H9 (cell line): ENCODE data around the gene CLMN. TPM values are rescaled to one million over a fixed set of nuclear protein-coding genes. Genes with fewer than 3 reads are reported as not detected.

ENCODE experiments used
- DNase-seq: peaks from one replicate; pipeline ENCODE4 v3.0.0-alpha.2; 2017
- H2AFZ ChIP-seq: one replicate; pipeline ENCODE4 v1.6.1; 2013; ENCODE audit warnings: mild to moderate bottlenecking, low read length, control low read depth, moderate library complexity
- H2AK5ac ChIP-seq: 2 replicates; pipeline ENCODE4 v1.6.1; 2013; ENCODE audit warnings: low read length, control low read depth, mixed read lengths; ENCODE audit not compliant: insufficient read length
- H2BK120ac ChIP-seq: one replicate; pipeline ENCODE4 v1.6.1; 2013; ENCODE audit warnings: low read depth, mild to moderate bottlenecking, low read length, control low read depth, inconsistent platforms; ENCODE audit not compliant: poor library complexity, severe bottlenecking
- H2BK12ac ChIP-seq: 2 replicates; pipeline ENCODE4 v1.6.1; 2013; ENCODE audit warnings: low read length, control low read depth, mixed read lengths, low read depth; ENCODE audit not compliant: insufficient read length
- H2BK15ac ChIP-seq: 2 replicates; pipeline ENCODE4 v1.6.1; 2013; ENCODE audit warnings: low read depth, low read length, control low read depth
- H2BK20ac ChIP-seq: one replicate; pipeline ENCODE4 v1.6.1; 2013; ENCODE audit warnings: low read depth, mild to moderate bottlenecking, low read length, control low read depth, inconsistent platforms; ENCODE audit not compliant: poor library complexity, severe bottlenecking
- H2BK5ac ChIP-seq: 2 replicates; pipeline ENCODE4 v1.6.1; 2013; ENCODE audit warnings: low read length, control low read depth, mixed read lengths; ENCODE audit not compliant: insufficient read length
- H3K14ac ChIP-seq: 2 replicates; pipeline ENCODE4 v1.6.1; 2013; ENCODE audit warnings: low read length, control low read depth; ENCODE audit not compliant: insufficient read depth
- H3K18ac ChIP-seq: 2 replicates; pipeline ENCODE4 v1.6.1; 2013; ENCODE audit warnings: low read depth, mild to moderate bottlenecking, mixed read lengths, low read length, control low read depth; ENCODE audit not compliant: insufficient read length
- H3K23ac ChIP-seq: 2 replicates; pipeline ENCODE4 v1.6.1; 2013; ENCODE audit warnings: low read length, control low read depth, mixed read lengths, low read depth; ENCODE audit not compliant: insufficient read length
- H3K23me2 ChIP-seq: 2 replicates; pipeline ENCODE4 v1.6.1; 2013; ENCODE audit warnings: low read depth, mild to moderate bottlenecking, mixed read lengths, low read length, control low read depth; ENCODE audit not compliant: insufficient read length, poor library complexity, severe bottlenecking
- H3K27ac ChIP-seq: 2 replicates; pipeline ENCODE4 v1.5.1; 2013; ENCODE audit warnings: low read length, control low read depth, mixed read lengths, low read depth; ENCODE audit not compliant: insufficient read length
- H3K27me3 ChIP-seq: 2 replicates; pipeline ENCODE4 v1.6.1; 2013; ENCODE audit warnings: low read length, control low read depth, inconsistent platforms; ENCODE audit not compliant: insufficient read depth
- H3K4ac ChIP-seq: 2 replicates; pipeline ENCODE4 v1.6.1; 2013; ENCODE audit warnings: low read depth, mild to moderate bottlenecking, control low read depth, inconsistent platforms, low read length, moderate library complexity
- H3K4me1 ChIP-seq: 2 replicates; pipeline ENCODE4 v1.6.1; 2013; ENCODE audit warnings: low read length, control low read depth, inconsistent platforms; ENCODE audit not compliant: insufficient read depth
- H3K4me2 ChIP-seq: 2 replicates; pipeline ENCODE4 v1.6.1; 2013; ENCODE audit warnings: low read length, control low read depth, mixed read lengths; ENCODE audit not compliant: insufficient read length, insufficient read depth
- H3K56ac ChIP-seq: 2 replicates; pipeline ENCODE4 v1.6.1; 2013; ENCODE audit warnings: low read depth, mild to moderate bottlenecking, mixed read lengths, low read length, control low read depth; ENCODE audit not compliant: insufficient read length
- H3K79me1 ChIP-seq: 2 replicates; pipeline ENCODE4 v1.6.1; 2013; ENCODE audit warnings: low read depth, mild to moderate bottlenecking, moderate library complexity, low read length, control low read depth, inconsistent platforms; ENCODE audit not compliant: insufficient read depth, poor library complexity, severe bottlenecking
- H3K79me2 ChIP-seq: 2 replicates; pipeline ENCODE4 v1.6.1; 2013; ENCODE audit warnings: low read length, control low read depth, inconsistent platforms; ENCODE audit not compliant: insufficient read depth
- H3K9ac ChIP-seq: 2 replicates; pipeline ENCODE4 v1.6.1; 2013; ENCODE audit warnings: low read length, control low read depth, mixed read lengths; ENCODE audit not compliant: insufficient read length; ENCODE audit errors: extremely low read depth
- H3K9me3 ChIP-seq: one replicate; pipeline ENCODE4 v1.6.1; 2013; ENCODE audit warnings: low read depth, low read length, inconsistent platforms; ENCODE audit not compliant: control insufficient read depth
- H3T11ph ChIP-seq: one replicate; pipeline ENCODE4 v1.6.1; 2013; ENCODE audit warnings: mild to moderate bottlenecking, low read length, control low read depth, inconsistent platforms
- H4K20me1 ChIP-seq: one replicate; pipeline ENCODE4 v1.6.1; 2013; ENCODE audit not compliant: control insufficient read depth, insufficient read length, insufficient read depth
- H4K5ac ChIP-seq: 2 replicates; pipeline ENCODE4 v1.6.1; 2013; ENCODE audit warnings: low read depth, mild to moderate bottlenecking, mixed read lengths, low read length, control low read depth; ENCODE audit not compliant: insufficient read length
- H4K8ac ChIP-seq: replicated peaks from 2 replicates; pipeline ENCODE4 v1.6.1; 2013; ENCODE audit warnings: low read length, control low read depth, mixed read lengths, low read depth; ENCODE audit not compliant: insufficient read length
- H4K91ac ChIP-seq: 2 replicates; pipeline ENCODE4 v1.6.1; 2013; ENCODE audit warnings: low read depth, mild to moderate bottlenecking, moderate library complexity, mixed read lengths, low read length, control low read depth; ENCODE audit not compliant: insufficient read length
- H3K27ac Mint-ChIP-seq, 3 experiments: 2 replicates in 2 of 3; 3 replicates in 1 of 3; pipeline ENCODE4 v1.8.0; 2020 to 2021; ENCODE audit warnings: mixed read lengths in 3 of 3, mild to moderate bottlenecking in 1 of 3, moderate library complexity in 1 of 3
- H3K27me3 Mint-ChIP-seq: 2 replicates; pipeline ENCODE4 v1.8.0; 2021; ENCODE audit warnings: low read depth, mild to moderate bottlenecking, moderate library complexity, mixed read lengths
- H3K36me3 Mint-ChIP-seq, 3 experiments: 2 replicates in 2 of 3; 3 replicates in 1 of 3; pipeline ENCODE4 v1.8.0; 2020 to 2021; ENCODE audit warnings: low read depth in 3 of 3, mixed read lengths in 3 of 3; ENCODE audit not compliant: insufficient read depth in 1 of 3
- H3K4me1 Mint-ChIP-seq, 2 experiments: 2 replicates each; pipeline ENCODE4 v1.8.0; 2020; ENCODE audit warnings: mixed read lengths in 2 of 2
- H3K4me3 Mint-ChIP-seq, 2 experiments: 2 replicates in 1 of 2; 3 replicates in 1 of 2; pipeline ENCODE4 v1.8.0; 2020 to 2021; ENCODE audit warnings: mild to moderate bottlenecking in 2 of 2, mixed read lengths in 2 of 2, moderate library complexity in 1 of 2
- H3K9me3 Mint-ChIP-seq, 2 experiments: 2 replicates in 1 of 2; 3 replicates in 1 of 2; pipeline ENCODE4 v1.8.0; 2020; ENCODE audit warnings: mild to moderate bottlenecking in 2 of 2, mixed read lengths in 2 of 2, moderate library complexity in 1 of 2
- WGBS: extraction: QIAGEN DNeasy Blood & Tissue Kit; methylation state at CpG from one replicate; pipeline ENCODE4 v1.1.7; 2013; ENCODE audit warnings: missing lambda C conversion rate, low lambda C conversion rate, mixed read lengths; ENCODE audit not compliant: insufficient read length; ENCODE audit errors: extremely low coverage; 5-methylcytosine and 5-hydroxymethylcytosine counted together
- total RNA-seq: library from RNA; stranded (reverse); gene quantifications from 2 replicates; pipeline ENCODE4 v1.2.1, GENCODE V29; 2021
- TF ChIP-seq, protein P1 (sequence below): fragments of 200-600 bp; sonication (generic); conservative IDR thresholded peaks from 3 replicates; pipeline ENCODE4 v1.8.0; 2021; ENCODE audit warnings: antibody characterized with exemption, mild to moderate bottlenecking

Gene CLMN
- total RNA-seq, 1 experiment from 2014 or later = 7.6 TPM

DNA sequence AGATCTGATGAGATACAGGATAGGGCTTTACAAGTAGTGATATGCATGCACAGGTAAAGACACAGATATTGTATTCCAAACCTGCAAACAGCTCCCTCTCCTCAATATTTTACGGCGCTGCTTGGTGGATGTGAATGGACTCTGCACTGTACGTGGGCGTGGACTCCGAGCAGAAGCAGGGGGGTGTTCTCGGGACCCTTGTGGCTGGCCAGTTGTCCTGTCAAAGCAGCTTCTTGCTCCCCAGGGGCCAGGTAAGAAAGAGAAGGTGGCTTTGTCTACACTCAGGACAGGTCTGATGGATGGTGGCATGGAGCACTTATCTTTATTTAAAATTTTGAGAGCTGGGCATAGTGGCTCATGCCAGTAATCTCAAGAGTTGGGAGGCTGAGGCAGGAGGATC, 29.5 kb upstream of the CLMN start:
- H3K79me2 ChIP-seq = no peaks in the 10 kb centered on the region
- no peak overlapping the region for H2BK12ac ChIP-seq
- H3K27me3 Mint-ChIP-seq = peaks cover 1% of the 10 kb centered on the region; the same call in 1 of the 2 replicates
- TF ChIP-seq, protein P1, sequence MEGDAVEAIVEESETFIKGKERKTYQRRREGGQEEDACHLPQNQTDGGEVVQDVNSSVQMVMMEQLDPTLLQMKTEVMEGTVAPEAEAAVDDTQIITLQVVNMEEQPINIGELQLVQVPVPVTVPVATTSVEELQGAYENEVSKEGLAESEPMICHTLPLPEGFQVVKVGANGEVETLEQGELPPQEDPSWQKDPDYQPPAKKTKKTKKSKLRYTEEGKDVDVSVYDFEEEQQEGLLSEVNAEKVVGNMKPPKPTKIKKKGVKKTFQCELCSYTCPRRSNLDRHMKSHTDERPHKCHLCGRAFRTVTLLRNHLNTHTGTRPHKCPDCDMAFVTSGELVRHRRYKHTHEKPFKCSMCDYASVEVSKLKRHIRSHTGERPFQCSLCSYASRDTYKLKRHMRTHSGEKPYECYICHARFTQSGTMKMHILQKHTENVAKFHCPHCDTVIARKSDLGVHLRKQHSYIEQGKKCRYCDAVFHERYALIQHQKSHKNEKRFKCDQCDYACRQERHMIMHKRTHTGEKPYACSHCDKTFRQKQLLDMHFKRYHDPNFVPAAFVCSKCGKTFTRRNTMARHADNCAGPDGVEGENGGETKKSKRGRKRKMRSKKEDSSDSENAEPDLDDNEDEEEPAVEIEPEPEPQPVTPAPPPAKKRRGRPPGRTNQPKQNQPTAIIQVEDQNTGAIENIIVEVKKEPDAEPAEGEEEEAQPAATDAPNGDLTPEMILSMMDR = no peak
- no peak overlapping the region for H3K56ac ChIP-seq
- H3K27me3 ChIP-seq = no peaks in the 10 kb centered on the region
- H3K4ac ChIP-seq = no peak overlapping the region
- H3K79me1 ChIP-seq = no peaks in the 10 kb centered on the region
- no peak for DNase-seq
- H3K18ac ChIP-seq = no peak overlapping the region
- no peak overlapping the region for H3K4me2 ChIP-seq
- no peak overlapping the region for H2BK15ac ChIP-seq
- no peak overlapping the region for H3T11ph ChIP-seq
- H3K27ac ChIP-seq = no peak overlapping the region
- H3K4me1 ChIP-seq = no peaks in the 10 kb centered on the region
- no peak overlapping the region for H3K14ac ChIP-seq
- H3K23me2 ChIP-seq = no peaks in the 10 kb centered on the region
- peaks cover 0 to 7% of the 10 kb centered on the region in 2 experiments; a peak in 2 of 4 replicates for H3K4me1 Mint-ChIP-seq
- H3K36me3 Mint-ChIP-seq = peaks cover 0 to 6% (median 4%) of the 10 kb centered on the region in 3 experiments; a peak in 5 of 7 replicates
- no peak overlapping the region for H2AK5ac ChIP-seq
- H3K9me3 ChIP-seq = no peaks in the 10 kb centered on the region
- no peak overlapping the region for H3K9ac ChIP-seq
- H3K9me3 Mint-ChIP-seq = peaks cover 6% of the 10 kb centered on the region in 2 experiments; a peak in 4 of 5 replicates
- no peaks in the 10 kb centered on the region for H4K20me1 ChIP-seq
- H2AFZ ChIP-seq = no peak overlapping the region
- H4K91ac ChIP-seq = no peak overlapping the region
- no peak overlapping the region for H2BK120ac ChIP-seq
- H2BK20ac ChIP-seq = no peak overlapping the region
- no peak overlapping the region for H4K8ac ChIP-seq
- no CpG with 5 or more reads among the region's 6 CpGs for WGBS
- H2BK5ac ChIP-seq = no peak overlapping the region
- H3K4me3 Mint-ChIP-seq = no peak overlapping the region
- H4K5ac ChIP-seq = no peak overlapping the region
- no peak overlapping the region for H3K23ac ChIP-seq
- peak overlapping the region in 1 of 3 experiments; percentile 76; a peak in 1 of 7 replicates for H3K27ac Mint-ChIP-seq
